Loucy (cell line): ENCODE results near the gene ACVR1B.

Experiments
- EZH2phosphoT487 ChIP-seq: fragments of 200-600 bp; IDR thresholded peaks from 2 replicates; pipeline ENCODE4 v1.6.1; 2018; ENCODE audit warnings: antibody characterized with exemption, mild to moderate bottlenecking, moderate library complexity, borderline replicate concordance
- TF ChIP-seq, protein P1 (sequence below): fragments of 200-600 bp; sonication (generic); conservative IDR thresholded peaks from 2 replicates; pipeline ENCODE4 v1.5.1; 2014; ENCODE audit warnings: mild to moderate bottlenecking, antibody characterized with exemption, low read length

DNA sequence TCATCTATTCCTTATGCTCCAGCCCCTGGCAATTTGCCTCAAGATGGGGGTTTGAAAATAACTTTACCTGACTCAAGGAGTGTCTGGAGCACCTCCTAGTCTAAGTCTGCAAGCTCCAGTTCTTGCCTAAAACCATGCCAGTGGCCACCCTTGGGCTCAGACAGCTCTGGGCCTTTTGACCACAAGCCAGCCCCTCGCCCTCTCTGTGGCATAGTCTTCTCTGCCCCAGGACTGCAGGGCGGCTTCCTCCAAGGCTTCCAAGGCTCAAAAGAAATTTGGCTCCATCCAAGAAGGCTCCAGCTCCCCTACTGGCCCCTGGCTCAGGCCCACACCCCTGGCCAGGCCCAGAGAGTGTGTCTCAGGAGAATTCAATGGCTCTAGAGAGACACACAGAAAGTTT is 29.4 kb upstream of the ACVR1B start:
- TF ChIP-seq EZH2phosphoT487, result no peak
- TF ChIP-seq, protein P1, sequence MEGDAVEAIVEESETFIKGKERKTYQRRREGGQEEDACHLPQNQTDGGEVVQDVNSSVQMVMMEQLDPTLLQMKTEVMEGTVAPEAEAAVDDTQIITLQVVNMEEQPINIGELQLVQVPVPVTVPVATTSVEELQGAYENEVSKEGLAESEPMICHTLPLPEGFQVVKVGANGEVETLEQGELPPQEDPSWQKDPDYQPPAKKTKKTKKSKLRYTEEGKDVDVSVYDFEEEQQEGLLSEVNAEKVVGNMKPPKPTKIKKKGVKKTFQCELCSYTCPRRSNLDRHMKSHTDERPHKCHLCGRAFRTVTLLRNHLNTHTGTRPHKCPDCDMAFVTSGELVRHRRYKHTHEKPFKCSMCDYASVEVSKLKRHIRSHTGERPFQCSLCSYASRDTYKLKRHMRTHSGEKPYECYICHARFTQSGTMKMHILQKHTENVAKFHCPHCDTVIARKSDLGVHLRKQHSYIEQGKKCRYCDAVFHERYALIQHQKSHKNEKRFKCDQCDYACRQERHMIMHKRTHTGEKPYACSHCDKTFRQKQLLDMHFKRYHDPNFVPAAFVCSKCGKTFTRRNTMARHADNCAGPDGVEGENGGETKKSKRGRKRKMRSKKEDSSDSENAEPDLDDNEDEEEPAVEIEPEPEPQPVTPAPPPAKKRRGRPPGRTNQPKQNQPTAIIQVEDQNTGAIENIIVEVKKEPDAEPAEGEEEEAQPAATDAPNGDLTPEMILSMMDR, result no peak
